GM18498 (cell line): Measurements from ENCODE around the gene RARA.

Source experiments
- ATAC-seq: cut with Tn5 transposase; IDR thresholded peaks from one replicate; pipeline ENCODE4 v1.9.1; 2021; ENCODE audit warnings: mild to moderate bottlenecking, moderate library complexity; ENCODE audit not compliant: unreplicated experiment

RARA gene

GRCh38 chr17:40309031-40309948 lies at the start of gene RARA:
TSS of gene RARA (plus strand) at chr17:40309180. CDS start at chr17:40331219, 22,039 bp downstream.
- no peak for ATAC-seq

GRCh38 chr17:40259505-40259904 lies 49.5 kb upstream of the RARA start:
- ATAC-seq: no peak

GRCh38 chr17:40260528-40260927 lies 48.5 kb upstream of the RARA start:
- no peak for ATAC-seq

- ATAC-seq: no peak
These were observed 44.4 kb upstream of the RARA start for GRCh38 chr17:40264458-40265185.

GRCh38 chr17:40265337-40265736 lies 43.6 kb upstream of the RARA start:
- no peak for ATAC-seq

- ATAC-seq: no peak
These were observed 42.1 kb upstream of the RARA start for GRCh38 chr17:40266882-40267281.

- ATAC-seq: no peak
These were observed 40.8 kb upstream of the RARA start for GRCh38 chr17:40268141-40268712.

GRCh38 chr17:40278414-40278813 lies 30.6 kb upstream of the RARA start:
- no peak for ATAC-seq

GRCh38 chr17:40279402-40279801 lies 29.6 kb upstream of the RARA start:
- ATAC-seq: no peak

GRCh38 chr17:40281663-40282062 lies 27.3 kb upstream of the RARA start:
- ATAC-seq: no peak

GRCh38 chr17:40283662-40284061 lies 25.3 kb upstream of the RARA start:
- ATAC-seq: no peak

GRCh38 chr17:40284085-40284713 lies 24.8 kb upstream of the RARA start:
- ATAC-seq: no peak

- no peak for ATAC-seq
These were observed 22.5 kb upstream of the RARA start for GRCh38 chr17:40286473-40286872.

- no peak for ATAC-seq
These were observed 21.9 kb upstream of the RARA start for GRCh38 chr17:40287159-40287493.

GRCh38 chr17:40287494-40288369 lies 21.2 kb upstream of the RARA start, which contains the start of gene CDC6:
TSS of gene CDC6 (plus strand) at chr17:40287879. CDS start at chr17:40289421, 1,542 bp downstream.
- peak; percentile 92 for ATAC-seq

GRCh38 chr17:40290629-40291280 lies 18.2 kb upstream of the RARA start:
- ATAC-seq: no peak

- no peak for ATAC-seq
These were observed 17.7 kb upstream of the RARA start for GRCh38 chr17:40291281-40291664.

- no peak for ATAC-seq
These were observed 15.6 kb upstream of the RARA start for GRCh38 chr17:40293363-40293762.

GRCh38 chr17:40295488-40296436 lies 13.2 kb upstream of the RARA start:
- no peak for ATAC-seq
